RWPE2 (cell line): ENCODE results near the gene MNT.
A peak's percentile ranks its signal among the peaks of the same experiment; 100 is the strongest.

Experiments
- ATAC-seq: fragments of 200-7000 bp; cut with Tn5 transposase; 3 replicates; pipeline ENCODE4 v1.9.1; 2021; ENCODE audit warnings: low read depth
- DNase-seq: peaks from one replicate; pipeline ENCODE4 v3.0.0-alpha.2; 2020; ENCODE audit warnings: low spot score
- H3K27ac ChIP-seq: fragments of 450-650 bp; 2 replicates; pipeline ENCODE4 v1.5.1; 2017; ENCODE audit warnings: mild to moderate bottlenecking; ENCODE audit not compliant: poor library complexity, severe bottlenecking
- H3K27me3 ChIP-seq: fragments of 250-450 bp; sonication (Bioruptor Pico); 2 replicates; pipeline ENCODE4 v1.5.1; 2021; ENCODE audit warnings: mild to moderate bottlenecking, moderate library complexity; ENCODE audit not compliant: insufficient read depth, poor library complexity, severe bottlenecking
- H3K36me3 ChIP-seq: fragments of 250-450 bp; sonication (Bioruptor Pico); 2 replicates; pipeline ENCODE4 v1.5.1; 2020; ENCODE audit warnings: low read depth, mild to moderate bottlenecking, moderate library complexity
- H3K4me1 ChIP-seq: fragments of 250-450 bp; sonication (Bioruptor Pico); 2 replicates; pipeline ENCODE4 v1.5.1; 2021; ENCODE audit warnings: mild to moderate bottlenecking, moderate library complexity; ENCODE audit not compliant: insufficient read depth, poor library complexity, severe bottlenecking
- H3K4me3 ChIP-seq: fragments of 250-450 bp; sonication (Bioruptor Pico); 2 replicates; pipeline ENCODE4 v1.5.1; 2021; ENCODE audit warnings: mild to moderate bottlenecking, moderate library complexity; ENCODE audit not compliant: severe bottlenecking
- H3K9me3 ChIP-seq: fragments of 250-450 bp; sonication (Bioruptor Pico); 2 replicates; pipeline ENCODE4 v1.5.1; 2021; ENCODE audit warnings: mild to moderate bottlenecking, moderate library complexity; ENCODE audit not compliant: severe bottlenecking
- TF ChIP-seq, protein P1 (sequence below): fragments of 450-650 bp; IDR thresholded peaks from one replicate; pipeline ENCODE4 v1.5.1; 2017; ENCODE audit warnings: mild to moderate bottlenecking, moderate library complexity; ENCODE audit not compliant: poor library complexity, severe bottlenecking

Gene MNT

DNA sequence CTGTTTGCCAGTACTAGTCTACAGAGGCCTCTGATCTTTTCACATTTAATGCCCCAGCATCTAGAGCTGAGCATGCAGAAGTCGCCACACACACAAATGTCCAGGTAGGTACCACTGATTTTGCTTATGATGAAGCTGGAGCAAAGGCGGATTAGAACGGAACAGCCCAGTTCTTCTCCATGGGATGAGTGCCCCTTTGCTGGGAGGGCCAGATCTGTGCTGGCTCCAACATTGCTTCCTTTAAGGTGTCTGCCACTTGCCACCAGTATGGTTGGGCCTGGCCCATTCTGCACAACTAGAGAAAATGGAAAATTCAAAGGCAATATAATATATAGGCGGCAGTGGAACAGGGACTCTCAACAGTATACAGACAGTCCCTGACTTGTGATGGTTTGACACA lies 2.2 kb upstream of the MNT start:
- DNase-seq = no peak
- TF ChIP-seq, protein P1, sequence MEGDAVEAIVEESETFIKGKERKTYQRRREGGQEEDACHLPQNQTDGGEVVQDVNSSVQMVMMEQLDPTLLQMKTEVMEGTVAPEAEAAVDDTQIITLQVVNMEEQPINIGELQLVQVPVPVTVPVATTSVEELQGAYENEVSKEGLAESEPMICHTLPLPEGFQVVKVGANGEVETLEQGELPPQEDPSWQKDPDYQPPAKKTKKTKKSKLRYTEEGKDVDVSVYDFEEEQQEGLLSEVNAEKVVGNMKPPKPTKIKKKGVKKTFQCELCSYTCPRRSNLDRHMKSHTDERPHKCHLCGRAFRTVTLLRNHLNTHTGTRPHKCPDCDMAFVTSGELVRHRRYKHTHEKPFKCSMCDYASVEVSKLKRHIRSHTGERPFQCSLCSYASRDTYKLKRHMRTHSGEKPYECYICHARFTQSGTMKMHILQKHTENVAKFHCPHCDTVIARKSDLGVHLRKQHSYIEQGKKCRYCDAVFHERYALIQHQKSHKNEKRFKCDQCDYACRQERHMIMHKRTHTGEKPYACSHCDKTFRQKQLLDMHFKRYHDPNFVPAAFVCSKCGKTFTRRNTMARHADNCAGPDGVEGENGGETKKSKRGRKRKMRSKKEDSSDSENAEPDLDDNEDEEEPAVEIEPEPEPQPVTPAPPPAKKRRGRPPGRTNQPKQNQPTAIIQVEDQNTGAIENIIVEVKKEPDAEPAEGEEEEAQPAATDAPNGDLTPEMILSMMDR = no peak
- Histone ChIP-seq H3K27ac (peak overlapping the region; percentile 94), H3K4me3 (no peak overlapping the region), H3K4me1 (peaks cover 36% of the 10 kb centered on the region), H3K36me3 (no peaks in the 10 kb centered on the region), H3K27me3 (no peaks in the 10 kb centered on the region), H3K9me3 (no peaks in the 10 kb centered on the region)
- no peak for ATAC-seq

DNA sequence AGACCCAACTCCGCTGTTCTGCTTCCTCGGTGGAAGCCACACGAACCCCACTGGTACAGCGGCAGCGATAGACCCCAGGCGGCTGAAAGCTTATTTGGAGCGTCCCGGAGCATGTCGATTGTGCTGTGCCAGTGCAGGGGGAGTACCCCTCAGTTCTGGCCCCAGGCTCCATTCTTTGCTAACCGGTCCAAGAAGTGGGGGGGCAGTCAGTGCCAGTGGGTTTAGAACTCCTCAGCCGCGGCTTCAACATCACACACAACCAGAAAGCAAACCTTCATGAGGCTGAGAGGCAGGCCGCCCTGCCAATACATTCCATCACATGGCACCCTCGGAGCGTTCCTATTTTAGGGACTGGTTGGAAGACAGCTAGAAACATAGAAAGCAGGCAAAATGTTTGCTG lies 1.7 kb upstream of the MNT start:
- Histone ChIP-seq H3K27ac (peak overlapping the region; percentile 94), H3K9me3 (no peaks in the 10 kb centered on the region), H3K27me3 (no peaks in the 10 kb centered on the region), H3K4me3 (peak overlapping the region; percentile 84), H3K36me3 (no peaks in the 10 kb centered on the region), H3K4me1 (peaks cover 32% of the 10 kb centered on the region)
- ATAC-seq (no peak), DNase-seq (no peak)
- TF ChIP-seq, protein P1 = no peak

GRCh38 chr17:2401426-2402221 lies 764 bp upstream of the MNT start:
- Histone ChIP-seq H3K4me1 (peaks cover 24% of the 10 kb centered on the region), H3K4me3 (peak overlapping the region; percentile 84), H3K27ac (peak overlapping the region; percentile 94), H3K27me3 (no peaks in the 10 kb centered on the region), H3K9me3 (no peaks in the 10 kb centered on the region), H3K36me3 (no peaks in the 10 kb centered on the region)
- TF ChIP-seq, protein P1 = no peak
- ATAC-seq = peak; percentile 45
- DNase-seq = peak; percentile 100

DNA sequence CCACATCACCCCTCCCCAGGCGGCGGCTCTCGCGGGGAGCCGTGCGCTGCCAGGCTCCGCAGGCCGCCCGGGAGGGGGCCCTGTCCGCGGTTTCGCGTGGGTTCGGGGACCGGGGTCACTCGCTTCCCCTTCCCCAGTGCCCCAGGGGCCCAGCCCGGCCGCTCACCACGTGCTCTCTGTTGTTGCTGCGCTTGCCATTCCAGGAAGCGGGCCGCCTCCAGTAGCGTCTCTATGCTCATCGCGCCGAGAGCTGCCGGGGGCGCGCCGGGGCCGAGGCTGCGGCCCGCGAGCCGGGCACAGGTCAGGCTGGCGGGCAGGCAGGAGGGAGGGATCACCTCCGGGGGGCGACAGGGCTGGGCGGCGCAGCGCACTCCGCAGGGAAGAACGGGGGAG lies 390 bp downstream of the MNT start:
- H3K36me3 ChIP-seq = no peaks in the 10 kb centered on the region
- H3K4me3 ChIP-seq = peak overlapping the region; percentile 84
- ATAC-seq = no peak
- H3K27ac ChIP-seq = peak overlapping the region; percentile 94
- TF ChIP-seq, protein P1 = no peak
- no peaks in the 10 kb centered on the region for H3K9me3 ChIP-seq
- no peaks in the 10 kb centered on the region for H3K27me3 ChIP-seq
- peaks cover 19% of the 10 kb centered on the region for H3K4me1 ChIP-seq
- no peak for DNase-seq
